H1 (cell line): ENCODE measurements around the gene C19orf67. TPM values are rescaled to one million over a fixed set of nuclear protein-coding genes. Genes with fewer than 3 reads are reported as not detected.

Source experiments
- polyA plus RNA-seq, 7 experiments: library from polyadenylated mRNA; depleted of rRNA in 3 of 7; stranded (reverse) in 5 of 7; unstranded in 2 of 7; fragments of >200 nt in 5 of 7; fragments of 200-250 nt in 2 of 7; gene quantifications; 1 replicate in 5 of 7; 2 replicates in 1 of 7; 4 replicates in 1 of 7; pipeline versions ENCODE4 v1.2.1 to v1.2.3, GENCODE V29; 2011 to 2013; ENCODE audit warnings: missing spikeins in 2 of 7, mixed read lengths in 2 of 7
- total RNA-seq: library from RNA; stranded (reverse); fragmentation: NEBNext Ultra II Directional; extraction: Animal tissue kit (Norgen Biotek cat#: 25700); gene quantifications from 2 replicates; pipeline ENCODE4 v1.2.1, GENCODE V29; 2021

The C19orf67 gene
- total and polyA plus RNA-seq, 2 of the 8 experiments (the other 6 are each of a cell fraction or from before 2014, with no cell fraction given) = 0.12 TPM; not detected in 1

Other genes with a start within 250 kb of the C19orf67 start
- gene NANOS3, start 208.6 kb downstream of the C19orf67 start, total RNA-seq = not detected in 2 replicates
- 0.14 and 0.62 TPM in 2 replicates for gene NANOS3, start 208.6 kb downstream of the C19orf67 start, polyA plus RNA-seq (2011; rRNA removed)
- gene BRME1, start 179.7 kb downstream of the C19orf67 start, total RNA-seq = 4.6 and 4.7 TPM in 2 replicates
- gene BRME1, start 179.7 kb downstream of the C19orf67 start, polyA plus RNA-seq (2011; rRNA removed) = 4.6 and 6.0 TPM in 2 replicates
- 33.0 and 36.4 TPM in 2 replicates for gene CC2D1A, start 179.6 kb downstream of the C19orf67 start, total RNA-seq
- 12.5 and 20.5 TPM in 2 replicates for gene CC2D1A, start 179.6 kb downstream of the C19orf67 start, polyA plus RNA-seq (2011; rRNA removed)
- gene PODNL1, start 147.4 kb downstream of the C19orf67 start, total RNA-seq = 0.75 and 1.5 TPM in 2 replicates
- gene PODNL1, start 147.4 kb downstream of the C19orf67 start, polyA plus RNA-seq (2011; rRNA removed) = 1.0 and 2.3 TPM in 2 replicates
- gene DCAF15, start 133.3 kb downstream of the C19orf67 start, total RNA-seq = 68.7 and 77.1 TPM in 2 replicates
- 80.8 and 127 TPM in 2 replicates for gene DCAF15, start 133.3 kb downstream of the C19orf67 start, polyA plus RNA-seq (2011; rRNA removed)
- 16.1 and 17.0 TPM in 2 replicates for gene RFX1, start 79.5 kb downstream of the C19orf67 start, total RNA-seq
- 4.9 and 10.4 TPM in 2 replicates for gene RFX1, start 79.5 kb downstream of the C19orf67 start, polyA plus RNA-seq (2011; rRNA removed)
- not detected in 2 replicates for gene RLN3, start 57.6 kb downstream of the C19orf67 start, total RNA-seq
- gene RLN3, start 57.6 kb downstream of the C19orf67 start, polyA plus RNA-seq (2011; rRNA removed) = not detected in 2 replicates
- 14.7 and 15.1 TPM in 2 replicates for gene IL27RA, start 54.0 kb downstream of the C19orf67 start, total RNA-seq
- gene IL27RA, start 54.0 kb downstream of the C19orf67 start, polyA plus RNA-seq (2011; rRNA removed) = 9.9 and 10.8 TPM in 2 replicates
- gene PALM3, start 23.7 kb downstream of the C19orf67 start, total RNA-seq = 31.3 and 33.1 TPM in 2 replicates
- gene PALM3, start 23.7 kb downstream of the C19orf67 start, polyA plus RNA-seq (2011; rRNA removed) = 5.8 and 12.1 TPM in 2 replicates
- 0.92 and 1.4 TPM in 2 replicates for gene MISP3, start 13.0 kb downstream of the C19orf67 start, total RNA-seq
- gene MISP3, start 13.0 kb downstream of the C19orf67 start, polyA plus RNA-seq (2011; rRNA removed) = 0.74 and 0.96 TPM in 2 replicates
- gene SAMD1, start 5.0 kb upstream of the C19orf67 start, total RNA-seq = 95.7 and 100 TPM in 2 replicates
- 40.0 and 52.4 TPM in 2 replicates for gene SAMD1, start 5.0 kb upstream of the C19orf67 start, polyA plus RNA-seq (2011; rRNA removed)
- 48.2 and 52.8 TPM in 2 replicates for gene PRKACA, start 32.0 kb upstream of the C19orf67 start, total RNA-seq
- 14.2 and 22.4 TPM in 2 replicates for gene PRKACA, start 32.0 kb upstream of the C19orf67 start, polyA plus RNA-seq (2011; rRNA removed)
- gene ASF1B, start 50.8 kb upstream of the C19orf67 start, total RNA-seq = 32.1 and 32.6 TPM in 2 replicates
- gene ASF1B, start 50.8 kb upstream of the C19orf67 start, polyA plus RNA-seq (2011; rRNA removed) = 59.2 and 65.6 TPM in 2 replicates
- gene ADGRL1, start 120.4 kb upstream of the C19orf67 start, total RNA-seq = 112 and 119 TPM in 2 replicates
- gene ADGRL1, start 120.4 kb upstream of the C19orf67 start, polyA plus RNA-seq (2011; rRNA removed) = 95.6 and 158 TPM in 2 replicates